PC-9 (cell line): ENCODE measurements around the gene STK24. TPM values are rescaled to one million over a fixed set of nuclear protein-coding genes. Genes with fewer than 3 reads are reported as not detected.

ENCODE experiments used
- BruUV-seq: library from RNA; stranded (reverse); fragments of 400-500 nt; replicated peaks from 2 replicates; lab custom pipeline; 2021; lab: Mats Ljungman, UMichigan
- CTCF ChIA-PET: fragments of 300-600 bp; sonication (Branson Sonifier 250); formaldehyde crosslinking; loops from one replicate; lab custom pipeline; 2022; ENCODE audit warnings: antibody characterized with exemption; lab: Charles Lee
- POLR2A ChIA-PET: fragments of 300-600 bp; sonication (Branson Sonifier 250); formaldehyde crosslinking; loops from one replicate; lab custom pipeline; 2022; ENCODE audit warnings: antibody characterized with exemption; ENCODE audit not compliant: unreplicated experiment; lab: Charles Lee
- DNase-seq, 2 experiments: peaks; one replicate each; pipeline versions ENCODE4 v3.0.0 to v3.0.0-alpha.2; 2015 to 2022; ENCODE audit warnings: mixed read lengths in 1 of 2
- H2AFZ ChIP-seq: fragments of 200-600 bp; sonication (generic); 2 replicates; pipeline ENCODE4 v1.8.1; 2017; ENCODE audit warnings: antibody characterized with exemption
- H3F3A ChIP-seq: fragments of 200-600 bp; sonication (generic); 2 replicates; pipeline ENCODE4 v1.8.1; 2017; ENCODE audit warnings: antibody characterized with exemption, mild to moderate bottlenecking, low read depth; ENCODE audit not compliant: insufficient read depth
- H3K27ac ChIP-seq: fragments of 200-600 bp; sonication (generic); 2 replicates; pipeline ENCODE4 v1.6.1; 2016; ENCODE audit warnings: mixed run types
- H3K27me3 ChIP-seq: fragments of 200-600 bp; sonication (generic); 2 replicates; pipeline ENCODE4 v1.6.1; 2016; ENCODE audit warnings: low read depth, mixed run types; ENCODE audit not compliant: insufficient read depth
- H3K36me3 ChIP-seq: fragments of 200-600 bp; sonication (generic); 2 replicates; pipeline ENCODE4 v1.6.1; 2016; ENCODE audit warnings: low read depth, mixed run types
- H3K4me1 ChIP-seq: fragments of 200-600 bp; sonication (generic); replicated peaks from 2 replicates; pipeline ENCODE4 v1.6.1; 2016; ENCODE audit warnings: mixed run types; ENCODE audit not compliant: insufficient read depth
- H3K4me2 ChIP-seq: fragments of 200-600 bp; sonication (generic); 2 replicates; pipeline ENCODE4 v1.6.1; 2017; ENCODE audit warnings: mixed run types
- H3K4me3 ChIP-seq: fragments of 200-600 bp; sonication (generic); 2 replicates; pipeline ENCODE4 v1.6.1; 2016; ENCODE audit warnings: mixed run types
- H3K79me2 ChIP-seq: fragments of 200-600 bp; sonication (generic); 2 replicates; pipeline ENCODE4 v1.6.1; 2017; ENCODE audit warnings: low read depth, mixed run types
- H3K9me2 ChIP-seq: fragments of 200-600 bp; sonication (generic); 2 replicates; pipeline ENCODE4 v1.8.1; 2017; ENCODE audit warnings: mild to moderate bottlenecking; ENCODE audit not compliant: insufficient read depth
- H3K9me3 ChIP-seq: fragments of 200-600 bp; sonication (generic); 2 replicates; pipeline ENCODE4 v1.8.1; 2016; ENCODE audit warnings: low read depth; ENCODE audit not compliant: insufficient read depth
- H4K20me1 ChIP-seq: fragments of 200-600 bp; sonication (generic); 2 replicates; pipeline ENCODE4 v1.8.1; 2017; ENCODE audit not compliant: insufficient read depth
- EZH2 ChIP-seq: fragments of 200-600 bp; sonication (generic); IDR thresholded peaks from 2 replicates; pipeline ENCODE4 v1.8.0; 2017; ENCODE audit warnings: antibody characterized with exemption, low read depth
- intact Hi-C: fragments of 100-400 bp; cut with micrococcal nuclease; formaldehyde crosslinking; loops from one replicate; pipeline ENCODE4 v1.10.0; 2022; ENCODE audit not compliant: unreplicated experiment
- total RNA-seq: library from RNA; stranded (reverse); gene quantifications from 2 replicates; pipeline ENCODE4 v1.2.3, GENCODE V29; 2021
- TF ChIP-seq, protein P1 (sequence below): fragments of 200-600 bp; sonication (generic); conservative IDR thresholded peaks from 2 replicates; pipeline ENCODE4 v1.6.1; 2017; ENCODE audit warnings: mixed run types, antibody characterized with exemption, mild to moderate bottlenecking, moderate library complexity

Gene STK24
- total RNA-seq, 1 experiment from 2014 or later = 134 TPM

DNA sequence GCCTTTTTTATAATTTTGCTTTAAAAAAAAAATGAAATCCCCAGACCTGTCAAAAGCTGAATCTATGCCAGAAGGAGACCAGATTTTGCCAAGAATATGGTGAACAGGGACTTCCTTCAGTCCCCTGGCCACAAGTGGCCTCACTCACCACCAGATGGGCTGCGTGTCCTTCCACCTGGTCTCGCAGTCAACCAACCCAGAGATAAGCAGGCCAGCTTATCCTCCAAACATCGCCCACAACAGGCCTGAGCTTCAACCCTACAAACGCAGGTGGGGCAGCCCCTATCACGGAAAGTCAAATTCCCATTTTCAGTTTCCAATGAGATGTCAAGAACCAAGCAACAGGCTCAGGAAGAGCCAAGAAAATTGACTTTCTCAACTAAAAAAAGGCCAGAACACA, 30.5 kb downstream of the STK24 start:
- Histone ChIP-seq H3K27me3 (no peaks in the 10 kb centered on the region), H3K4me1 (peaks cover 27% of the 10 kb centered on the region), H4K20me1 (peaks cover 55% of the 10 kb centered on the region), H3K27ac (peak overlapping the region; percentile 42), H3K9me2 (no peaks in the 10 kb centered on the region), H3K36me3 (0 out of 2 replicates have a peak, but pooled peaks cover 13% of the 10 kb centered on the region), H3K4me2 (no peak overlapping the region), H2AFZ (no peak overlapping the region), H3K9me3 (no peaks in the 10 kb centered on the region), H3K79me2 (peaks cover 100% of the 10 kb centered on the region), H3K4me3 (no peak overlapping the region), H3F3A (peaks cover 50% of the 10 kb centered on the region)
- POLR2A ChIA-PET = no interaction called here
- no TSS peak for BruUV-seq
- DNase-seq = no peak
- CTCF ChIA-PET = no interaction called here
- intact Hi-C loops = no loop called here
- TF ChIP-seq EZH2 = no peak
- TF ChIP-seq, protein P1, sequence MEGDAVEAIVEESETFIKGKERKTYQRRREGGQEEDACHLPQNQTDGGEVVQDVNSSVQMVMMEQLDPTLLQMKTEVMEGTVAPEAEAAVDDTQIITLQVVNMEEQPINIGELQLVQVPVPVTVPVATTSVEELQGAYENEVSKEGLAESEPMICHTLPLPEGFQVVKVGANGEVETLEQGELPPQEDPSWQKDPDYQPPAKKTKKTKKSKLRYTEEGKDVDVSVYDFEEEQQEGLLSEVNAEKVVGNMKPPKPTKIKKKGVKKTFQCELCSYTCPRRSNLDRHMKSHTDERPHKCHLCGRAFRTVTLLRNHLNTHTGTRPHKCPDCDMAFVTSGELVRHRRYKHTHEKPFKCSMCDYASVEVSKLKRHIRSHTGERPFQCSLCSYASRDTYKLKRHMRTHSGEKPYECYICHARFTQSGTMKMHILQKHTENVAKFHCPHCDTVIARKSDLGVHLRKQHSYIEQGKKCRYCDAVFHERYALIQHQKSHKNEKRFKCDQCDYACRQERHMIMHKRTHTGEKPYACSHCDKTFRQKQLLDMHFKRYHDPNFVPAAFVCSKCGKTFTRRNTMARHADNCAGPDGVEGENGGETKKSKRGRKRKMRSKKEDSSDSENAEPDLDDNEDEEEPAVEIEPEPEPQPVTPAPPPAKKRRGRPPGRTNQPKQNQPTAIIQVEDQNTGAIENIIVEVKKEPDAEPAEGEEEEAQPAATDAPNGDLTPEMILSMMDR = no peak

- no peaks in the 10 kb centered on the region for H3K9me2 ChIP-seq
- H3K79me2 ChIP-seq = peaks cover 100% of the 10 kb centered on the region
- H3K4me3 ChIP-seq = no peak overlapping the region
- peaks cover 72% of the 10 kb centered on the region for H4K20me1 ChIP-seq
- ChIA-PET POLR2A (no interaction called here), CTCF (no interaction called here)
- H3K9me3 ChIP-seq = no peaks in the 10 kb centered on the region
- H3K4me1 ChIP-seq = peaks cover 18% of the 10 kb centered on the region
- H3F3A ChIP-seq = peaks cover 36% of the 10 kb centered on the region
- H3K4me2 ChIP-seq = no peak overlapping the region
- H3K36me3 ChIP-seq = peaks cover under 1% of the 10 kb centered on the region; the same call in 1 of the 2 replicates
- BruUV-seq = no TSS peak
- no peak for DNase-seq
- intact Hi-C loops = no loop called here
- H3K27me3 ChIP-seq = no peaks in the 10 kb centered on the region
- H2AFZ ChIP-seq = no peak overlapping the region
- TF ChIP-seq EZH2 = no peak
- TF ChIP-seq, protein P1 = no peak
- no peak overlapping the region for H3K27ac ChIP-seq
These were observed 32.7 kb downstream of the STK24 start for GRCh38 chr13:98544104-98544710.

DNA sequence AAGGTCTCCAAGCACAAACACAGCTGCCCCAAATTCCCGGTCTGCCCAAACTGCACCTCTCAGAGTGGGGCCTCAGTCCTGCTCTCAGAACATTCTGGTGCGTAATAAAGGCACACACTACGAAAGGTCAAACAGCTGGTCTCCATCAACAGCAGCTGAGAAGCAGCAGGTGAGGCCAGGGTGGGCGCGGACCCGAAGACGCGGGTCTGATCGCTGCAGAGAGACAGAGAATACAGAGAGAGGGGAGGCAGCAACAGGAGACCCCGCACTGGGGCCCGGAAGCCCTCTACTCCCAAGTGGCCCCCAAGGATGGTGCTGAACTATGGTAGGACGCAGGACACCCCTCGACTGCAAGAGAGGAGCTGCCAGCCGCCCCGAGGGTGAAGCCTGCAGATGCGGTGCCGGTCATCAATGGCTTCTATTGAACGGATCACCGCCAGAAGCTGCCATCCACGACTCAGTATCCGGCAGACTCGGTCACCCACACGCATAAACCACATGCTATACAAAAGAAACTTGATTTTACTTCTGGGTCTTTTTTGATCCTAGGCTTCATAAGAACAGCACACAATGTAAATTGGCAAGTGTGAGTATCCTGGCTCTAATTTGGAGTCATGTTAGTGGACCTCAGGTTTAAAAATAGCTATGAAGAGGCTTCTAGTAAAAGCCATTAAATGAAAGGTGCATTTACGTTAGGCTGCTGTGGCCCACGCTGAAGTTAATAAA, 33.4 kb downstream of the STK24 start:
- CTCF ChIA-PET = no interaction called here
- Histone ChIP-seq H3K27me3 (no peaks in the 10 kb centered on the region), H3K79me2 (peaks cover 100% of the 10 kb centered on the region), H3K4me1 (peaks cover 13% of the 10 kb centered on the region), H3K9me3 (no peaks in the 10 kb centered on the region), H3F3A (peaks cover 30% of the 10 kb centered on the region), H3K4me3 (no peak overlapping the region), H3K27ac (no peak overlapping the region), H4K20me1 (peaks cover 79% of the 10 kb centered on the region), H2AFZ (no peak overlapping the region), H3K9me2 (no peaks in the 10 kb centered on the region), H3K4me2 (no peak overlapping the region), H3K36me3 (peaks cover 7% of the 10 kb centered on the region; the same call in 1 of the 2 replicates)
- no peak for TF ChIP-seq EZH2
- TF ChIP-seq, protein P1 = no peak
- intact Hi-C loops = no loop called here
- POLR2A ChIA-PET = no interaction called here
- no peak for DNase-seq
- no TSS peak for BruUV-seq
